ENCODE results near the gene FBXO36. TPM values are rescaled to one million over a fixed set of nuclear protein-coding genes. Genes with fewer than 3 reads are reported as not detected.

The FBXO36 gene
- total and polyA plus RNA-seq, 2 of the 13 experiments (the other 11 are each of a cell fraction or from before 2014, with no cell fraction given), result 2.8 TPM

- TF ChIP-seq ZBTB4 (CRISPR knock-in tag; IDR thresholded peaks at IDR 0.05; ENCODE audit: borderline replicate concordance) (no peak), ZNF274 (CRISPR knock-in tag; IDR thresholded peaks at IDR 0.05) (peak; percentile 81; the same call in 1 of the 2 replicates), DDIT3 (CRISPR knock-in tag; IDR thresholded peaks at IDR 0.05) (no peak), ZNF629 (CRISPR knock-in tag; conservative IDR thresholded peaks at IDR 0.05) (no peak), THAP9 (CRISPR knock-in tag; IDR thresholded peaks at IDR 0.05; ENCODE audit: borderline replicate concordance) (no peak; the same call in 1 of the 2 replicates), PTBP1 (IDR thresholded peaks at IDR 0.05; ENCODE audit: low read depth, low read length, poor library complexity, severe bottlenecking) (peak; percentile 93), ZNF580 (CRISPR knock-in tag; IDR thresholded peaks at IDR 0.05; ENCODE audit: borderline replicate concordance, low read depth) (no peak; the same call in 1 of the 2 replicates), MEF2D (CRISPR knock-in tag; IDR thresholded peaks at IDR 0.05) (0 out of 2 replicates have a peak, but pooled peaks have one; percentile 37), PCBP2 (optimal IDR thresholded peaks at IDR 0.05; ENCODE audit: low read depth, low read length, poor library complexity, severe bottlenecking) (no peak), RBM39 (IDR thresholded peaks at IDR 0.05; ENCODE audit: low read depth, low read length, poor library complexity, severe bottlenecking) (peak; percentile 10), ZNF160 (CRISPR knock-in tag; IDR thresholded peaks at IDR 0.05) (no peak), PRMT3 (CRISPR knock-in tag; IDR thresholded peaks at IDR 0.05; ENCODE audit: borderline replicate concordance, low read depth) (no peak), ZMYM4 (CRISPR knock-in tag; IDR thresholded peaks at IDR 0.05) (peak; percentile 43; the same call in 1 of the 2 replicates)
These were observed 1.0 kb upstream of the FBXO36 start (continued) for GRCh38 chr2:229921101-229921891.

All from HepG2 (cell line).